Right lobe of liver (tissue), 6 donors: ENCODE results near the gene EFNA3. TPM values are rescaled to one million over a fixed set of nuclear protein-coding genes. Genes with fewer than 3 reads are reported as not detected.

Experiments used
- ATAC-seq, 4 donors: fragments of 200-7000 bp; cut with Tn5 transposase; one replicate each; pipeline ENCODE4 v1.9.1; 2020; ENCODE audit warnings: mild to moderate bottlenecking in 4 of 4, moderate library complexity in 4 of 4
- DNase-seq, 3 donors: peaks; one replicate each; pipeline ENCODE4 v3.0.0-alpha.2; 2020
- H3K27ac ChIP-seq, 3 donors: fragments of 200-600 bp; one replicate each; pipeline ENCODE4 v1.8.0; 2022
- H3K27me3 ChIP-seq, 2 donors: fragments of 200-600 bp; one replicate each; pipeline ENCODE4 v1.8.0; 2022
- H3K36me3 ChIP-seq, 4 donors: fragments of 200-600 bp; sonication (generic) in 1 of 4; one replicate each; pipeline versions ENCODE4 v1.5.1 to v1.8.0; 2017 to 2022; ENCODE audit warnings: control low read depth in 1 of 4
- H3K4me1 ChIP-seq, 4 donors: fragments of 200-600 bp; sonication (generic) in 1 of 4; one replicate each; pipeline versions ENCODE4 v1.5.1 to v1.8.0; 2017 to 2022; ENCODE audit warnings: control low read depth in 1 of 4
- H3K4me3 ChIP-seq, 3 donors: fragments of 200-600 bp; one replicate each; pipeline ENCODE4 v1.8.0; 2022
- H3K9me3 ChIP-seq, 4 donors: fragments of 200-600 bp; sonication (generic) in 1 of 4; one replicate each; pipeline versions ENCODE4 v1.5.1 to v1.8.0; 2017 to 2022; ENCODE audit warnings: control low read depth in 1 of 4
- POLR2A ChIP-seq: fragments of 450-650 bp; IDR thresholded peaks from one replicate; pipeline ENCODE4 v1.6.1; 2017; ENCODE audit warnings: antibody characterized with exemption, mild to moderate bottlenecking
- WGBS: methylation state at CpG from one replicate; pipeline ENCODE4 v1.1.6; 2018; ENCODE audit warnings: low coverage, low lambda C conversion rate; ENCODE audit not compliant: insufficient coverage; ENCODE audit errors: missing lambda C conversion rate; 5-methylcytosine and 5-hydroxymethylcytosine counted together
- intact Hi-C, 2 donors: fragments of 100-400 bp; cut with DNase I; formaldehyde crosslinking; loops; one replicate each; pipeline versions ENCODE4 v1.11.2 to v1.14.1; 2022
- long read RNA-seq: library from polyadenylated mRNA; unstranded; transcript quantifications from one replicate; pipeline ENCODE4 v2.0.0, GENCODE V29; 2019
- total RNA-seq, 6 experiments: library from RNA; depleted of rRNA in 2 of 6; stranded (reverse); fragments of >200 nt in 2 of 6; fragmentation: NEBNext Ultra II Directional in 3 of 6; extraction: Animal tissue kit (Norgen Biotek cat#: 25700) in 3 of 6; gene quantifications; one replicate each; pipeline versions ENCODE4 v1.1.0 to v1.2.4, GENCODE V29; 2016 to 2023
- TF ChIP-seq, protein P1 (sequence below), 4 donors: fragments of 200-600 bp in 3 of 4; fragments of 450-650 bp in 1 of 4; IDR thresholded peaks; one replicate each; pipeline versions ENCODE4 v1.5.1 to v1.8.0; 2016 to 2022; ENCODE audit warnings: antibody characterized with exemption in 4 of 4, mild to moderate bottlenecking in 2 of 4
- donor health status: DM: no; HTN: yes; CAD: no.
- donor health status: DM: no; HTN: no; CAD: no.
- donor health status: DM: no; HTN: no; CAD: no.
- donor health status: DM: no; HTN: yes; CAD: no.
- donor health status: DM: no; HTN: yes; CAD: no.

EFNA3 gene, protein sequence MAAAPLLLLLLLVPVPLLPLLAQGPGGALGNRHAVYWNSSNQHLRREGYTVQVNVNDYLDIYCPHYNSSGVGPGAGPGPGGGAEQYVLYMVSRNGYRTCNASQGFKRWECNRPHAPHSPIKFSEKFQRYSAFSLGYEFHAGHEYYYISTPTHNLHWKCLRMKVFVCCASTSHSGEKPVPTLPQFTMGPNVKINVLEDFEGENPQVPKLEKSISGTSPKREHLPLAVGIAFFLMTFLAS
- 1 to 10 TPM in 4 of 6 experiments, under 1 TPM in 2; 0.26 to 4.0 (median 2.5) TPM for total RNA-seq
- long read RNA-seq, result 0 reads

DNA sequence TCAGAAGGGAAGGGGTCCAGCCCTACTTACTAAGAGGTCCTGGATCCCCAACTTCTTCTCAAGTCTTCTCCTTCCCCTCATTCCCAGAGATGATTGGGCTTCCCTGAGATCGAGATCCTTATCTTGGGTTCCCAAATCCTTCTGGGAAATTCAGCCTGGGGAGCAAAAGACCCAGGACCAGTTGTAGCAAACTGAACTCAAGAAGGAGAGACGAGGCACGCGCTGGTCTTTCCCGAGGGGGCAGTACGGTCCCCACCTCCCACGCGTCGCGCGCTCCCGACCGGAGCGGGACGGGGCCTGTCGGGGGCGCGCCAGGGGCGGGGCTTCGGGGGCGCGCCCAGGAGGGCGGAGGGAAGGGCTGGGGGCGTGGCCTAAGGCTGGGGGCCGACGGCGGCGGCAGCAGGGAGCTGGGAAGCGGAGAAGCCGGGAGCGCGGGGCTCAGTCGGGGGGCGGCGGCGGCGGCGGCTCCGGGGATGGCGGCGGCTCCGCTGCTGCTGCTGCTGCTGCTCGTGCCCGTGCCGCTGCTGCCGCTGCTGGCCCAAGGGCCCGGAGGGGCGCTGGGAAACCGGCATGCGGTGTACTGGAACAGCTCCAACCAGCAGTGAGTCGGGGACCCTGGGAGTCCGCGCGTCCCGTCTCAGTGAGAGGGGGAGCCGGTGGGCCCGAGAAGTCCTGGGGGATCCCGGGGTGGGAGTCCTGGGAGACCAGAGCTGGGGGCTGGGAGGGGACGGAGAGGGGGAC lies at the start of gene EFNA3:
EFNA3 (plus strand) TSS at position 369 of the 741 bp plus-strand sequence; CDS start at position 474, 105 bp downstream.
- peaks cover 18 to 34% of the 10 kb centered on the region in 2 donors for H3K27me3 ChIP-seq
- peak within 1 kb of the TSS; percentile 29 to 44 (median 38) for H3K4me3 ChIP-seq
- DNase-seq (peak; percentile 78 to 83 (median 78)), ATAC-seq (peak; percentile 78 to 85 (median 80))
- no peaks in the 10 kb centered on the region for H3K36me3 ChIP-seq
- peaks cover 0 to 40% (median 10%) of the 10 kb centered on the region in 4 donors for H3K4me1 ChIP-seq
- intact Hi-C loops, result no loop called here
- WGBS, result 1% methylated on average over 26 of the region's 59 CpGs
- no peak within 1 kb of the TSS for H3K27ac ChIP-seq
- TF ChIP-seq POLR2A, result no peak
- TF ChIP-seq, protein P1, sequence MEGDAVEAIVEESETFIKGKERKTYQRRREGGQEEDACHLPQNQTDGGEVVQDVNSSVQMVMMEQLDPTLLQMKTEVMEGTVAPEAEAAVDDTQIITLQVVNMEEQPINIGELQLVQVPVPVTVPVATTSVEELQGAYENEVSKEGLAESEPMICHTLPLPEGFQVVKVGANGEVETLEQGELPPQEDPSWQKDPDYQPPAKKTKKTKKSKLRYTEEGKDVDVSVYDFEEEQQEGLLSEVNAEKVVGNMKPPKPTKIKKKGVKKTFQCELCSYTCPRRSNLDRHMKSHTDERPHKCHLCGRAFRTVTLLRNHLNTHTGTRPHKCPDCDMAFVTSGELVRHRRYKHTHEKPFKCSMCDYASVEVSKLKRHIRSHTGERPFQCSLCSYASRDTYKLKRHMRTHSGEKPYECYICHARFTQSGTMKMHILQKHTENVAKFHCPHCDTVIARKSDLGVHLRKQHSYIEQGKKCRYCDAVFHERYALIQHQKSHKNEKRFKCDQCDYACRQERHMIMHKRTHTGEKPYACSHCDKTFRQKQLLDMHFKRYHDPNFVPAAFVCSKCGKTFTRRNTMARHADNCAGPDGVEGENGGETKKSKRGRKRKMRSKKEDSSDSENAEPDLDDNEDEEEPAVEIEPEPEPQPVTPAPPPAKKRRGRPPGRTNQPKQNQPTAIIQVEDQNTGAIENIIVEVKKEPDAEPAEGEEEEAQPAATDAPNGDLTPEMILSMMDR (IDR thresholded peaks at IDR 0.05), result no peak
- no peaks in the 10 kb centered on the region for H3K9me3 ChIP-seq

DNA sequence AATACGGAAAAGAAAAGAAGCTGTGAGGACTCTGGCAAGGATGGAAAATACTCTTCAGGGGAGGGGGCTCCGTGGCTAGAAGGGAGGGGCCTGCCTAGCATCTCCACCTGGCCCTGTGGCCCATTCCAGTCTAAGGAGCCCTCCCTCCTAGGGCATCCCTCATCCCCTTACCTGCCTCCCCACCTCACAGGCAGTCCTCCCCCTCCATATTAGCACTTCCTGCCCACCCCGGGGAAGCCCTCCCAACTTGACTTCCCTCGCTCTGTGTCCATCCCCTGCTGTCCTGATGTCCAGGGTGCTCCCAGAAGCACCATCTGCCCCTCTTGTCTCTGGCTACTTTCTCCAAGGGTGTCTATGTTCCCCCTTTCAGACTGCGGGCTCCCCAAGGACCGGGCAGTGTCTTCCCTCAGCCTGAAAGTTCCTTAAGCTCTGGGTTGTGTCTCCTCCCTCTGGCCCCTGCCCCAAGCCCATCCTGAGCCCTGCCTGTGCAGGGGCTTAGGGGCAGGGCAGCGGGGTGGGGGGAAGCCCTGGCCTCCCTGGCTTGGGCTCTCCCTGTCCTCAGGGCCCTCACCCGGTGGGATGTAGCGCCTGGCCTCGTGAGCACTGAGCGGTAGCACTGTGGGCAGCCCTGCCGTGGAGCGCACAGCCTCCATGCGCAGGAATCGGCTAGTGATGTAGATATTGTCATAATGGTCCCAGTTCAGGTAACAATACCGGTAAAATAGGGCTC lies 49.0 kb upstream of the EFNA3 start:
- no peak overlapping the region for H3K27ac ChIP-seq
- ATAC-seq, result no peak
- no peak for DNase-seq

DNA sequence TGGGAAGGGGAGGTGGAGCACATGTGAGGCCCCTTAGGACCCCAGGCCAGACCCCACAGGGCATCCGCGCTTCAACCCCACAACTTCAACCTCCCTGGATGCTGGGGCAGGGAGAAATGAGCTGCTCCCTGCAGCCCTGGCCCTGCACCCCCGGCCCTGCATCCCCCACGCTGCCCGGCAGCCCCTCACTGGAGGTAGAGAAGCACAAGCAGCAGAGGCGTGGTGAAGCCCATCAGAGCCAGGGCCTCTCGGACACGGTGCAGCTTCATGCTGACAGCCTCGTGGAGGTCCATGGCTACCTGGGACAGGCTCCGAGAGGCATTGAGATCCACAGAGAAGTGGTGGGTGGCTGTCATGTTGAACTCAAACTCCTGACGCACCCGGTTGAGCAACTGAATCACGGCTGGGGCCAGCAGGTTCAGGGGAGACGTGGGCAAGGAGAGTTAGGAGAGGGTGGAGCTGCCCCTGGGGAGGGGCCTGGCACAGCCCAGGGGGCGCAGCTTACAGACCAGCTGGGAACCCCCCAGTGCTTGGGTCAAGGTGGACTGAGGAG lies 48.3 kb upstream of the EFNA3 start:
- no peaks in the 10 kb centered on the region for H3K9me3 ChIP-seq
- ATAC-seq (no peak), DNase-seq (no peak)
- WGBS, result no CpG with 5 or more reads among the region's 15 CpGs
- intact Hi-C loops, result no loop called here
- peaks cover 0 to 4% (median 0%) of the 10 kb centered on the region in 4 donors for H3K4me1 ChIP-seq
- TF ChIP-seq, protein P1 (IDR thresholded peaks at IDR 0.05), result no peak
- no peak for TF ChIP-seq POLR2A
- no peak overlapping the region for H3K4me3 ChIP-seq
- no peak overlapping the region for H3K27ac ChIP-seq
- no peaks in the 10 kb centered on the region for H3K36me3 ChIP-seq
- H3K27me3 ChIP-seq, result no peaks in the 10 kb centered on the region

More for the DNA sequence above, 49.0 kb upstream of the EFNA3 start:
- WGBS, result 73% methylated on average over 3 of the region's 16 CpGs
- Histone ChIP-seq H3K9me3 (no peaks in the 10 kb centered on the region), H3K36me3 (no peaks in the 10 kb centered on the region), H3K4me3 (no peak overlapping the region), H3K4me1 (peaks cover 0 to 9% (median 2%) of the 10 kb centered on the region in 4 donors), H3K27me3 (no peaks in the 10 kb centered on the region)
- intact Hi-C loops, result no loop called here
- TF ChIP-seq, protein P1 (IDR thresholded peaks at IDR 0.05), result no peak
- no peak for TF ChIP-seq POLR2A

DNA sequence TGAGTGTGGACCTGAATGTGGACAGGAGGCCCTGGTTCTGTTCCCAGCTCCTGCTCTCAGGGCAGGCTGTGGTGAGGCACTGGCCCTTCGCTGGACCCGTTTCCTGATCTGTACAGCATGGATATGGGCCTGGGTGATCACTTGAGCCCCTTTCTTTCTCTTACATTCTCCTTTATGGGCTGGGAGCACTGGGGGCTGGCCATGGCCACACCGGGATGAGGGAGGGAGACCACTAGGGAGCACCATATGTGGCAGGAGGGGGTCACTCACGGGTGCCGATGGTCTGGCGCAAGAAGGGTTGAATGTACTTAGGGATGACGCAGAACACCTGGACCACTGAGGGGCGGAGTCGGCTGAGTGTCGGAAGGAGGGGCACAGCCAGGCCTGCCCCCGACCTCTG lies 47.7 kb upstream of the EFNA3 start:
- Histone ChIP-seq H3K27me3 (no peaks in the 10 kb centered on the region), H3K27ac (no peak overlapping the region), H3K4me1 (no peaks in the 10 kb centered on the region), H3K4me3 (no peak overlapping the region), H3K36me3 (no peaks in the 10 kb centered on the region), H3K9me3 (no peaks in the 10 kb centered on the region)
- intact Hi-C loops, result no loop called here
- ATAC-seq, result no peak
- WGBS, result 84% methylated on average over 7 of the region's 11 CpGs
- TF ChIP-seq, protein P1 (IDR thresholded peaks at IDR 0.05), result no peak
- no peak for TF ChIP-seq POLR2A
- no peak for DNase-seq
